ENCODE measurements around the gene SLC35B3. TPM values are rescaled to one million over a fixed set of nuclear protein-coding genes. Genes with fewer than 3 reads are reported as not detected.
A peak's percentile ranks its signal among the peaks of the same experiment; 100 is the strongest.

The SLC35B3 gene
- total RNA-seq, 1 experiment from 2014 or later: 11.2 TPM

DNA sequence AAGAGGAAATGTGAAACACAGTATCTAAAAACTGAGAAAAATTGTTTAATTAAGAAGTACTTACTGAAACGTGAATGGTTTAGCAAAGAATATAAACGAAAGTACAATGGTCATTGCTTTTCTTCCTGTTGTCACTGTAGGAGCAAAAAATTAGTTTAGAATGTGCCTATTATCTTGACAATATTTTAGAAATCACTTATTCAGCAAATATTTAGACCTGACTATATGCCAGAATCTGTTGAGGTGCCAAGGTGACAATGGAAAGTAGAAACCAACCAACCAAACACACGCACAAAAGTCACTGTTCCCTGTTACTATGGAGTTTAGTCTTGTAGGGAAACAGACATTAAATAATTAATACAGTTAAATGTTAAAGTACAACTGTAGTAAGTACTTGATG is 20.5 kb downstream of the SLC35B3 start:
- DNase-seq (ENCODE audit: low spot score): no peak

- peak; percentile 7 for DNase-seq (ENCODE audit: low spot score)
These were observed 29.4 kb downstream of the SLC35B3 start for GRCh38 chr6:8405946-8406345.

DNA sequence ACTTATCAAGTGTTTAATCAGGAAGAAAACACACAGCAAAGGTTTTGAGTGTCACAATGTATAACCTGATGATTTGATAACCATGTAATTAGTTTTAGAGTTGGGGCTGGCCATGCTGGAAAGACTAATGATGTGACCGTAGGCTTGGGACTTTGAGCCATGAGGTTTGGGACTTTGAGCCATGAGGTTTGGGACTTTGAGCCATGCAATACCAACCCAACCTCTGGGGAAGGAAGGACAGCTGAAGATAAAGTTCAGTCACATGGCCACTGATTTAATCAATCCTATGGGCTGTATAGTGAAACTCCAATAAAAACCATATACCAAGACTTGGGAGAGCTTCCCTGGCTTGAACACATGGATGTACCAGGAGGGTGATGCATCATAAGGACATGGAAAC is 32.8 kb downstream of the SLC35B3 start:
- DNase-seq (ENCODE audit: low spot score): no peak

- DNase-seq (ENCODE audit: low spot score): no peak
These were observed 34.7 kb downstream of the SLC35B3 start for GRCh38 chr6:8400663-8401062.

DNA sequence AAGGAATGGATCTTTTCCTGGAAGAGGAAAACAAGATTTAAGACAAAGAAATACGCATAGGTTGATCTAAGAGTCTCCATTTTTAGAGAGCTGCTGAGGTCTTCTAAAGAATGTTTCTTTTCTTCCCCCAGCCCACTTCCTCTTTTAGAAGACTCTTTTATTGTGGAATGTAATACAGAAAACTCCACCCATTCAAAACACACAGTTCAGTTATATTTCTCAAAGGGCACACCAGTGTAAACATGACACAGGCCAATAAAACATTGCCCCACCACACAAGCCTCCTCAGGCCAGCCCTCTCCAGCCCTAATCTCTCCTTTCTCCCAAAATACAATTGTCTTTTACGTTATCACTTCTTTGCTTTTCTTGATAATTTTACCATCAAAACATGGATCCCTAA is 42.8 kb downstream of the SLC35B3 start:
- DNase-seq (ENCODE audit: low spot score): no peak

DNA sequence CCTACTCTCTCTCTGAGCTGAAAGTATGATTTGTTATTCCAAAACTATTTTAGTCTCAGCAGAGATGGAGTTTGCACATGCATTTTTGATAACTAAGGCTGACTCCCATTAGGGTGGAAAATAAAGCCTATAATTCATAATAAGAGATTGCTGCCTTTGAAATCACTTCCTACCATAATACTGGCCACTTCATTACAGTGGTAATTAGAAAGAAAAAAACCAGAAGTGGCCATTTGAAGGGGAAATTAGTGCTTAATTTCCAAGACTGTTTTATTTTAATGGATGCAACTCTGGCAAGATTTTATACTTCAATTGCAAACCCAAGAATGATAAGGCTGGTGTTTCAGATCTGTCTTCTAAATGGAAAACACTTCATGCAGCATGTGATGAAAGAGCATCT is 43.4 kb downstream of the SLC35B3 start:
- no peak for DNase-seq (ENCODE audit: low spot score)

DNA sequence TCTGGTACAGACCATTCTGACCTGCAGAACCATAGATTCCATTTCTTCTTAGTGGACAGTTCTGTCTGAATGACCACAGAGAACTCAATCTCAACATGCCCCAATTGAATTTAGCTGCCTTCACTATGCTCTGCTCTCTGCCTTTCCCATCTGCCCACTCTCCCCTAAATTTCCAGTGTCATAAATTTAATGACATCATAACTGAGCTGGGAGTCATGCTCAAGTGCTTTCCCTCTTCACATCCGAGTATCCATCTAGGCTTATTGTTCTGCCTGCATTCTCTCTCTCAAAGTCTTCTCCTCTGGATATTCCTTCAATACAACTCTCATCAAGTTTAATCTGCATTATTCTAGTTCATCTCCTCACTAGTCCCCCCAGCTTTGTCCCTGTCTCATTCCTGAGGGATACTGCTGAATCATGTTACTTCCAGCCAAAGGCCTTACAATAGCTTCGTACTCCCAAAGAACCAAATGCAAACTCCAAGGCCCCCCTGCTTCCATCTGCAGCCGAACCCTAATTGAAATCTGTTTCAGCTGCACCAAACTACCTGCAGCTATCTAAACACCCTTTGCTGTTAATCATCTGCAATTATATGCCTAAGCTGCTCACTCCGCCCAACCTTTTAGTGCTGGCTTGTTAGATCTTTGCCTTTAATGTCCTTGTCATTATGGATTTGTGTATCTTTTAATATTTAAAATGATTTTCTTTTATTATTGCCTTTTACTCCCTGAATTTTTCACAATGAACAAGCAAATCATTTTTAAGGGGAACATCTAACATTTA is 46.1 kb downstream of the SLC35B3 start:
- no peak for DNase-seq (ENCODE audit: low spot score)

GRCh38 chr6:8387942-8388437 is 47.4 kb downstream of the SLC35B3 start:
- no peak for DNase-seq (ENCODE audit: low spot score)

- DNase-seq (ENCODE audit: low spot score): no peak
These were observed 51.8 kb downstream of the SLC35B3 start for GRCh38 chr6:8383584-8383983.

- no peak for DNase-seq (ENCODE audit: low spot score)
These were observed 52.9 kb downstream of the SLC35B3 start for GRCh38 chr6:8382434-8382833.

DNA sequence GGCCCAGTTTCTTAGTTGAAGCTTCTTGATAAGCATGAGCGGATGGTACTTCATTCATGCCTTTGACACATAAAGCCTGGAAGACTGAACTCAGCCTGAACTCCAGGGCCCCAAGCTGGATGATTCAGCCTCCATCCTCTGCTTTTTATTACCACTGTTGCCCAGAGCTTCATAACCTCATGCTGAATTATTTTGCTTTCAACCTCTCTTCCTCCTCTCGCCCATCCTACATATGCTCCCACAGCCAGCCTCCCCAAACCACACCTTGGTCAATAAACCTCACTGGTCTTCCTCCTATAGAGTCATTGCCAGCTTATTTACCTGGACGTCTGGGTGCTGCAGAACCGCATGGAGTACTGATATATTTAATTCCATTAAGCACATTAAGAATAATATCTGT is 59.4 kb downstream of the SLC35B3 start:
- no peak for DNase-seq (ENCODE audit: low spot score)

All from A172 (cell line).